ENCODE results near the gene OLIG3.

The OLIG3 gene

DNA sequence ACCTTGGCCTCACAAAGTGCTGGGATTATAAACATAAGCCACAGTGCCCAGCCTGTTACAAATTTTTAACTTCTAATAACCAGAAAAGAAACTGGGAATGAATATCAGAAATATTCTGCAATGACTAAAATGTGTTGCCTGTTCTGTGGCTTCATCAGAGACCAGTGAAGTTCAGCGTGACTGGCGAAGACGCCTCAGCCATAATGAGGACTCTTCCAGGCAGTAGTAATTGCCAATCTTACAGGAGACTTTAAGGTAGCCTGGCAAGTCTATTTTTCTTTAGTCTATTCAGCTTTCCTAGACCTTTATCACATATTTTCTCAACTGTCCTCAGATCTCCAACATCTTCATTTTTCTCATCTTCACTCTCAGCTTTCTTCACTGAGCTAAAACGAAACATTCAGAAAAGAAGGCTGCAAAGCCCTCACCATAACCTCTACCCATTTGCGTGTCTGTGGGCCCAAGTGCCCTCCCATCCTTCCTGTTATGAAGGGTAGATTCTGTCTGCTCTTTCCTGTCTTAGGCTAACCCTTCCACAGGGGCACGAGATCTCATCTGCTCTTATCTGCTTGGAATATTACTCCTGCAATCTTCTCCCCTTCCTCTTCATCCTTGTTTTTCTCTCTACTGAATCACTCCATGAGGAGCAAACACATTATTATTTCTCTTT, 42.0 kb upstream of the OLIG3 start:
- no peak overlapping the region for H3K27ac ChIP-seq (ENCODE audit: poor library complexity, severe bottlenecking)

DNA sequence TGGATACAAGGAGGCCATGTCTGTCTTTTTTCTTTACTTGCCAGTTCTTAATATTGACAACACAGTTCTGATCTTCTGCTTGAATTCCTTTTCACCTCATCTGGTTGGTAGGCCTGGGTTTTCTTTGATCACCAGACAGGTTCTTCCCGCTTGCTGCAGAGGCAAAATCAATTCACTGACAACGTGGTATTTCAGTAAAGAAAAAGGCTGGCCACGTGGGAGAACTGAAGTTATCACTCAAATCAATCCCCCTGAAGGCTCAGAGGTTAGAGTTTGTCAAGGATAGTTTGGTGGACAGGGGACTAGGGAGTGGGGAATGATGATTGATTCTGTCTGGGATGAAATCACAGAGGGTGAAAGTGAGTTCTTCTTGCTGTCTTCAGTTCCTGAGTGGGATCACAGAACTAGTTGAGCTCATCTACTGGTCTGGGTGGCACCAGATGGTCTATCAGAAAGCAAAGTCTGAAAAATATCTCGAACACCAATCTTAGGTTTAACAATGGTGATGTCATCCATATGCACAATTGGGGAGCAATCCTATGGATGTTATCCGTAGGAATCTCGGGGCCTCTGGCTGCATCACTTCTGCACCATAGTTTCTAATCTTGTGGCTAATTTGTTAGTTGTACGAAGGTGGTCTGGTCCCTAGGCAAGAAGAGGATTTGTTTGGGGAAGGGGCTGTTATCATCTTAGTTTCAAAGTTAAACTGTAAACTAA, 37.3 kb upstream of the OLIG3 start:
- Histone ChIP-seq H3K27ac (ENCODE audit: poor library complexity, severe bottlenecking) (no peak overlapping the region), H3K36me3 (ENCODE audit: low read depth) (no peaks in the 10 kb centered on the region), H3K4me1 (ENCODE audit: insufficient read depth, poor library complexity, severe bottlenecking) (no peaks in the 10 kb centered on the region), H3K4me3 (ENCODE audit: severe bottlenecking) (no peak overlapping the region), H3K27me3 (ENCODE audit: insufficient read depth, poor library complexity, severe bottlenecking) (peaks cover 16% of the 10 kb centered on the region), H3K9me3 (ENCODE audit: severe bottlenecking) (no peaks in the 10 kb centered on the region)
- TF ChIP-seq, protein P1, sequence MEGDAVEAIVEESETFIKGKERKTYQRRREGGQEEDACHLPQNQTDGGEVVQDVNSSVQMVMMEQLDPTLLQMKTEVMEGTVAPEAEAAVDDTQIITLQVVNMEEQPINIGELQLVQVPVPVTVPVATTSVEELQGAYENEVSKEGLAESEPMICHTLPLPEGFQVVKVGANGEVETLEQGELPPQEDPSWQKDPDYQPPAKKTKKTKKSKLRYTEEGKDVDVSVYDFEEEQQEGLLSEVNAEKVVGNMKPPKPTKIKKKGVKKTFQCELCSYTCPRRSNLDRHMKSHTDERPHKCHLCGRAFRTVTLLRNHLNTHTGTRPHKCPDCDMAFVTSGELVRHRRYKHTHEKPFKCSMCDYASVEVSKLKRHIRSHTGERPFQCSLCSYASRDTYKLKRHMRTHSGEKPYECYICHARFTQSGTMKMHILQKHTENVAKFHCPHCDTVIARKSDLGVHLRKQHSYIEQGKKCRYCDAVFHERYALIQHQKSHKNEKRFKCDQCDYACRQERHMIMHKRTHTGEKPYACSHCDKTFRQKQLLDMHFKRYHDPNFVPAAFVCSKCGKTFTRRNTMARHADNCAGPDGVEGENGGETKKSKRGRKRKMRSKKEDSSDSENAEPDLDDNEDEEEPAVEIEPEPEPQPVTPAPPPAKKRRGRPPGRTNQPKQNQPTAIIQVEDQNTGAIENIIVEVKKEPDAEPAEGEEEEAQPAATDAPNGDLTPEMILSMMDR (IDR thresholded peaks at IDR 0.05; ENCODE audit: poor library complexity, severe bottlenecking) = no peak
- DNase-seq (ENCODE audit: low spot score) (no peak), ATAC-seq (ENCODE audit: low read depth) (no peak)

More for the DNA sequence above, 42.0 kb upstream of the OLIG3 start:
- no peak overlapping the region for H3K4me3 ChIP-seq (ENCODE audit: severe bottlenecking)
- H3K9me3 ChIP-seq (ENCODE audit: severe bottlenecking) = no peaks in the 10 kb centered on the region
- TF ChIP-seq, protein P1 (IDR thresholded peaks at IDR 0.05; ENCODE audit: poor library complexity, severe bottlenecking) = no peak
- DNase-seq (ENCODE audit: low spot score) (no peak), ATAC-seq (ENCODE audit: low read depth) (no peak)
- no peaks in the 10 kb centered on the region for H3K4me1 ChIP-seq (ENCODE audit: insufficient read depth, poor library complexity, severe bottlenecking)
- H3K36me3 ChIP-seq (ENCODE audit: low read depth) = no peaks in the 10 kb centered on the region
- H3K27me3 ChIP-seq (ENCODE audit: insufficient read depth, poor library complexity, severe bottlenecking) = peaks cover 15% of the 10 kb centered on the region

DNA sequence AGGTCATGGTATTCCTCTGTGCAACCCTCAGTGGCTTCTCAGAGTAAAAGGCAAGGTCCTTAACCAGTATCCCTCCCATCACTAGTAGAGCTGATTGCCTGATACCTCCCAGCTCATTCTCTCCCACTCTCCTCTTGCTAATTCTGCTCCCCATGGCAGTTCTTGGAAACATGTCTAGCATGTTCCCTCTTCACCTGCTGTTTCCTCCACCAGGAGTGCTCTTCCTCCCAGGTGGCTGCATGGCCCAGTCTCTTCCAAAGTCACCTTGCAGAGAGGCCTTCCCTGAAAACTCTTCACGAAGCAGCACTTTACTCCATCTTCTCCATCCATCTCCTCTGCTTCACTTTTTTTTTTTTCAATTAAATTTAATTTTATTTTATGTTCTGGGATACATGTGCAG, 36.2 kb upstream of the OLIG3 start:
- H3K27ac ChIP-seq (ENCODE audit: poor library complexity, severe bottlenecking) = no peak overlapping the region
- ATAC-seq (ENCODE audit: low read depth) (no peak), DNase-seq (ENCODE audit: low spot score) (no peak)
- peaks cover 16% of the 10 kb centered on the region for H3K27me3 ChIP-seq (ENCODE audit: insufficient read depth, poor library complexity, severe bottlenecking)
- H3K9me3 ChIP-seq (ENCODE audit: severe bottlenecking) = no peaks in the 10 kb centered on the region
- no peak overlapping the region for H3K4me3 ChIP-seq (ENCODE audit: severe bottlenecking)
- no peaks in the 10 kb centered on the region for H3K4me1 ChIP-seq (ENCODE audit: insufficient read depth, poor library complexity, severe bottlenecking)
- TF ChIP-seq, protein P1 (IDR thresholded peaks at IDR 0.05; ENCODE audit: poor library complexity, severe bottlenecking) = no peak
- no peaks in the 10 kb centered on the region for H3K36me3 ChIP-seq (ENCODE audit: low read depth)

DNA sequence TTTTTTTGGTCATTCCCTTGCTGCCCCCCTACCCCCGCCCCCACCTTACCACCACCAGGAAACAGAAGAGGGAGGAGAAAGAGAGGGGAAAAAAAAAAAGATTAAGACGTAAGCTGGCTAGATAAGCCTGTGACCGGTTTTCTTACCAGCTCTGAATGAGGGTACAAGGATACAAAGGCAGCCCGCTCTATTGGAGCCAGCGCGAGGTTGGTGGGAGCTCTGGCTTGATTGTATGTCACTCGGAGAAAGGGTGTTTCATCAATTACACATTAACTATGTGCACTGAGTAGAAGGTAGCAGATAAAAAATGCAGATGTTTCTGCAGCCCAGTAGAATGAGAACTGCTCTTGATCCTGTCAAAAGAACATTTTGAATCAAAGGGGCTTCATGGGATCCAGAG, 28.6 kb upstream of the OLIG3 start:
- Histone ChIP-seq H3K36me3 (ENCODE audit: low read depth) (no peaks in the 10 kb centered on the region), H3K9me3 (ENCODE audit: severe bottlenecking) (no peaks in the 10 kb centered on the region), H3K4me3 (ENCODE audit: severe bottlenecking) (no peak overlapping the region), H3K27me3 (ENCODE audit: insufficient read depth, poor library complexity, severe bottlenecking) (peaks cover 25% of the 10 kb centered on the region), H3K27ac (ENCODE audit: poor library complexity, severe bottlenecking) (no peak overlapping the region), H3K4me1 (ENCODE audit: insufficient read depth, poor library complexity, severe bottlenecking) (no peaks in the 10 kb centered on the region)
- ATAC-seq (ENCODE audit: low read depth) (no peak), DNase-seq (ENCODE audit: low spot score) (no peak)
- TF ChIP-seq, protein P1 (IDR thresholded peaks at IDR 0.05; ENCODE audit: poor library complexity, severe bottlenecking) = no peak
